GM19468 (cell line): ENCODE data around the gene TENT5C.

Experiments
- ATAC-seq: cut with Tn5 transposase; IDR thresholded peaks from one replicate; pipeline ENCODE4 v1.9.1; 2021; ENCODE audit warnings: mild to moderate bottlenecking, moderate library complexity, moderate number of reproducible peaks; ENCODE audit not compliant: unreplicated experiment; ENCODE audit errors: extremely low read depth

TENT5C gene

GRCh38 chr1:117648015-117648414 is 42.2 kb downstream of the TENT5C start:
- ATAC-seq: no peak

GRCh38 chr1:117650840-117651568 is 45.2 kb downstream of the TENT5C start:
- no peak for ATAC-seq

GRCh38 chr1:117651616-117652015 is 45.8 kb downstream of the TENT5C start:
- ATAC-seq: no peak

- ATAC-seq: no peak
Observed at GRCh38 chr1:117652421-117652820, 46.6 kb downstream of the TENT5C start.

- no peak for ATAC-seq
Observed at GRCh38 chr1:117653195-117653594, 47.3 kb downstream of the TENT5C start.

GRCh38 chr1:117653732-117654492 is 48.1 kb downstream of the TENT5C start:
- ATAC-seq: no peak

- ATAC-seq: peak; percentile 77
Observed at GRCh38 chr1:117654493-117655219, 48.8 kb downstream of the TENT5C start.

GRCh38 chr1:117655220-117655577 is 49.4 kb downstream of the TENT5C start:
- no peak for ATAC-seq

GRCh38 chr1:117656202-117656641 is 50.4 kb downstream of the TENT5C start:
- ATAC-seq: no peak

GRCh38 chr1:117657031-117657430 is 51.2 kb downstream of the TENT5C start:
- no peak for ATAC-seq

- no peak for ATAC-seq
Observed at GRCh38 chr1:117657949-117658660, 52.3 kb downstream of the TENT5C start.

GRCh38 chr1:117658676-117659075 is 52.8 kb downstream of the TENT5C start:
- no peak for ATAC-seq

- no peak for ATAC-seq
Observed at GRCh38 chr1:117659550-117660270, 53.9 kb downstream of the TENT5C start.

GRCh38 chr1:117660271-117660965 is 54.6 kb downstream of the TENT5C start:
- no peak for ATAC-seq

GRCh38 chr1:117661027-117661426 is 55.2 kb downstream of the TENT5C start:
- ATAC-seq: no peak

- no peak for ATAC-seq
Observed at GRCh38 chr1:117662667-117663066, 56.8 kb downstream of the TENT5C start.

- ATAC-seq: no peak
Observed at GRCh38 chr1:117663156-117663902, 57.5 kb downstream of the TENT5C start.

- peak; percentile 98 for ATAC-seq
Observed at GRCh38 chr1:117664314-117664713, 58.5 kb downstream of the TENT5C start.
